ENCODE results near the gene CABLES1.

DNA sequence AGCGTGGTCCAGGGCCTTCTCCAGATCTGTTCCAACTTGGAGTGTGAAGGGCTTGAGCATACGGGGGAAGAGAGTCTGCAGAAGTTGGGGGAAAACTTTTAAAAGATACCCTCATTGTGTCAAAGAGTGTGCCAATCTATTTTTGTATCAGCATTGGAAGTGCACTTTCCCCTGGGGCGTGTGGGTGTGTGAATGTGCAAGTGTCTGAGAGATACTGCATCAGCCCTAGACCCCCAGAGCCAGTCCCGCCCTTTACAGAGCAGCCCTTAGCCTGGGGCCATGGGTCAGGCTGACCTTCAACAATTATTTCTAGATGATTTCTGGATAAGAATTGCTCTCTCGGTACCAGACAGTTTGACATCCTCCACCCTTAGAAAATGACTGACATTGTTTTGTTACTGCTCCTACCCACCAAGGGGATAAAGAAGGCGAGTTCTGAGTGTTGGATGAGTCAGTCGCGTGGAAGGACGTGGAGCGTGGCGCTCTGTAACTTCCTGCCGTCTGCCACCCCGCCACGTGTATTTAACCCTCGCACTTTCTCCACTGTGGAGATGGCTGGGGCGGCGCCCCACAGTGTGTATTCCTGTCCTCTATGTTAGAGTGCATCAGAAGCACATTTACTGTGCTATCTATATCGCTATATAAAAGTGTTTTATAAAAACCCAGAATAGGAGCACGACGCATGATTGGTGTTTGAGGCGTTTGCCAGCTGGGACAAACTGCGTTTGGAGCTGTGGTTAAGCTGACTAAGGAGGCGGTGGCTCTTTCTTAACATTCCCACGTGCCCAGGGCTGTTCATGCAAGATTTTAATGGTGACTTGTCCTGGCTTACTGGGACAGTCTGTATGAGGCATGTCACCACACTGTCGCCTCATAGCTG, 122.6 kb downstream of the CABLES1 start:
- TF ChIP-seq CTCF (IDR thresholded peaks at IDR 0.05; ENCODE audit: poor library complexity) (no peak), EZH2 (IDR thresholded peaks at IDR 0.05; ENCODE audit: borderline replicate concordance) (no peak)
